ENCODE results near the gene ABHD17B.

Gene ABHD17B

GRCh38 chr9:71835596-71835995, 75.4 kb downstream of the ABHD17B start:
- intact Hi-C loops (cut with DNase I), result no loop called here
- DNase-seq, result no peak

- intact Hi-C loops (cut with DNase I), result no loop called here
- no peak for DNase-seq
Observed at GRCh38 chr9:71830929-71831328, 80.1 kb downstream of the ABHD17B start.

GRCh38 chr9:71830153-71830552, 80.8 kb downstream of the ABHD17B start:
- intact Hi-C loops (cut with DNase I), result no loop called here
- peak; percentile 38 to 95 (median 84) for DNase-seq

- DNase-seq, result no peak
- intact Hi-C loops (cut with DNase I), result loop anchor here (10.0 kb wide), 1 partner anchor 89 kb away; the partner anchor contains the start of genes ABHD17B and C9orf85
Observed at GRCh38 chr9:71826279-71826678, 84.7 kb downstream of the ABHD17B start.

DNA sequence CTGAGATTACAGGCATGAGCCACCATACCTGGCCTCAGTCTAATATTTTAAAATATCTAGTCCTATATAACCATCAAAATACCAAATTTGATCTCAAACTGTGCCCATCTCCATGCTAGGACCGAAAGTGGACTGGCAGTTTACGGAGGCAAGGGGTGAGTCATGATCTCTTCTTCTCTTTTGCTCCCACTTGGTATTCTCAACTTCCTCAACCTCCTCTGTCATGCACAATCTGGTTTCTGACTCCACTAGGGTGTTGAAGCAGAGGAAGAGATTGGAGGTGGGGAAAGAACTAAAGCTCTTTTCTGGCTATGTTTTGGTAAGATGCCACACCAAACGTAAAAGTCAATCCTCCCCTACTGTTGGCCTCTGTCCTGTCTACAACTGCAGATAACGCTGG, 86.7 kb downstream of the ABHD17B start:
- intact Hi-C loops (cut with DNase I), result loop anchor here (10.0 kb wide), 1 partner anchor 91 kb away; the partner anchor contains the start of genes ABHD17B and C9orf85
- no peak for DNase-seq

DNA sequence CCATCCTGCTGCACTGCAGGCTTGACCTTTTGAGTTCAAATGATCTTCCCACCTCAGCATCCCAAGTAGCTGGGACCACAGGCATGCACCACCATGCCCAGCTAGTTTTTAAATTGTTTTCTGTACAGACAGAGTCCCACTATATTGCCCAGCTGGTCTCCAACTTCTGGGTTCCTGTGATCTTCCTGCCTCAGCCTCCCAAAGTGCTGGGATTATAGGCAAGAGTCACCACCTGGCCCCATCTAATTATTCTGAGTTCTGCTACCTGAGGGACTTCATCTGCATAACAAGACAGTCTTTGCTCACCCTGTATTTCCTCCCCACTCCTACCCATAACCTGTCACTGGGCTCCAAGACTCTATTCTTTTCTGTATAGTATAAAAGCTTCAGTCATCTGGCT, 88.1 kb downstream of the ABHD17B start:
- DNase-seq, result no peak
- intact Hi-C loops (cut with DNase I), result loop anchor here (10.0 kb wide), 1 partner anchor 92 kb away; the partner anchor contains the start of genes ABHD17B and C9orf85

- intact Hi-C loops (cut with DNase I), result loop anchor here (10.0 kb wide), 1 partner anchor 92 kb away; the partner anchor contains the start of genes ABHD17B and C9orf85
- DNase-seq, result no peak
Observed at GRCh38 chr9:71822456-71822855, 88.5 kb downstream of the ABHD17B start.

GRCh38 chr9:71821405-71821804, 89.6 kb downstream of the ABHD17B start:
- no peak for DNase-seq
- intact Hi-C loops (cut with DNase I), result loop anchor here (10.0 kb wide), 1 partner anchor 93 kb away; the partner anchor contains the start of genes ABHD17B and C9orf85

GRCh38 chr9:71820403-71820921, 90.5 kb downstream of the ABHD17B start:
- no peak for DNase-seq
- intact Hi-C loops (cut with DNase I), result loop anchor here (10.0 kb wide), 1 partner anchor 94 kb away; the partner anchor contains the start of genes ABHD17B and C9orf85

GRCh38 chr9:71819115-71819739, 91.8 kb downstream of the ABHD17B start:
- DNase-seq, result peak in 34 of 42 donors; percentile 25 to 87 (median 58)
- intact Hi-C loops (cut with DNase I), result loop anchor here (10.0 kb wide), 1 partner anchor 446 kb away; no protein-coding TSS in a partner anchor

DNA sequence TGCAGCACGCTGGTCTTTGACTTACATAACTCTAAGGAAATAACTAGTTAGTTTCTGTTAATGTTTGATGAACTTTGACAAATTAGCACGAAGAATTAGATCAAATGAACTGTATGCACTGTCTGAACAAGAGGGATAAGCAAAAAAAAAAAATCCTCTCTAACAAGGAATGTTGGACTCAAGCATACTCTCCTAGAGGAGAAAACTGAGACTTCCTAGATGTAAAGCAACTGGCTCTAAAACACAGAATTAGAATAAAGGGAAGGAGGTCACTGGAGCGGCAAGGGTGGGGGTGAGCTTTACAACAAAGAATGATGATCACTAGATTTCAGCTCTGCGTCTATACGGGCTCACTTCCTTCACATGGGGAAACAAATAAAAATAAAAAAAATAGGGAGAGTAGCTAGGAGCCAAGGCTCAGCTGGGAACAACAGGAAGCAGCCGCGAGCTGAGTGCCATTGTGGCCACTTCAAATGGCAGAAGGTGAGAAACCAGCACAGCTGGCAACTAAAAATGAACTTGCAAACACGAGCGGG, 94.0 kb downstream of the ABHD17B start:
- intact Hi-C loops (cut with DNase I), result loop anchor here (10.0 kb wide), 1 partner anchor 448 kb away; no protein-coding TSS in a partner anchor
- no peak for DNase-seq
